GM21367 (cell line): ENCODE results near the gene B3GAT2.

Experiments used
- ATAC-seq: cut with Tn5 transposase; IDR thresholded peaks from one replicate; pipeline ENCODE4 v1.9.1; 2021; ENCODE audit not compliant: unreplicated experiment

The B3GAT2 gene

GRCh38 chr6:70901324-70901723 lies 55.5 kb downstream of the B3GAT2 start:
- ATAC-seq, result no peak

GRCh38 chr6:70900047-70900446 lies 56.8 kb downstream of the B3GAT2 start:
- no peak for ATAC-seq

- no peak for ATAC-seq
These were observed 62.9 kb downstream of the B3GAT2 start for GRCh38 chr6:70894001-70894400.

- no peak for ATAC-seq
These were observed 67.6 kb downstream of the B3GAT2 start for GRCh38 chr6:70889270-70889669.

- no peak for ATAC-seq
These were observed 70.2 kb downstream of the B3GAT2 start for GRCh38 chr6:70886661-70887060.

GRCh38 chr6:70886071-70886470 lies 70.8 kb downstream of the B3GAT2 start:
- ATAC-seq, result no peak

- peak; percentile 58 for ATAC-seq
These were observed 72.5 kb downstream of the B3GAT2 start for GRCh38 chr6:70884074-70884983.

- ATAC-seq, result no peak
These were observed 77.4 kb downstream of the B3GAT2 start for GRCh38 chr6:70879496-70879895.

GRCh38 chr6:70874181-70874913 lies 82.5 kb downstream of the B3GAT2 start:
- no peak for ATAC-seq

GRCh38 chr6:70872469-70872868 lies 84.4 kb downstream of the B3GAT2 start:
- no peak for ATAC-seq

GRCh38 chr6:70864401-70864800 lies 92.5 kb downstream of the B3GAT2 start:
- ATAC-seq, result no peak

GRCh38 chr6:70863343-70863742 lies 93.5 kb downstream of the B3GAT2 start:
- no peak for ATAC-seq

- no peak for ATAC-seq
These were observed 95.9 kb downstream of the B3GAT2 start for GRCh38 chr6:70860920-70861319.

- no peak for ATAC-seq
These were observed 96.8 kb downstream of the B3GAT2 start for GRCh38 chr6:70860045-70860444.

GRCh38 chr6:70857387-70858077 lies 99.3 kb downstream of the B3GAT2 start:
- peak; percentile 100 for ATAC-seq

- no peak for ATAC-seq
These were observed 104.1 kb downstream of the B3GAT2 start for GRCh38 chr6:70852667-70853246.

- ATAC-seq, result no peak
These were observed 107.4 kb downstream of the B3GAT2 start for GRCh38 chr6:70849348-70850069.

GRCh38 chr6:70847106-70848084 lies 109.5 kb downstream of the B3GAT2 start:
- ATAC-seq, result no peak

- ATAC-seq, result no peak
These were observed 110.5 kb downstream of the B3GAT2 start for GRCh38 chr6:70846207-70846835.
